GM19023 (cell line): ENCODE measurements around the gene VSIG10.

Experiments
- ATAC-seq: cut with Tn5 transposase; IDR thresholded peaks from one replicate; pipeline ENCODE4 v1.9.1; 2021; ENCODE audit warnings: mild to moderate bottlenecking, moderate library complexity; ENCODE audit not compliant: unreplicated experiment

Gene VSIG10

DNA sequence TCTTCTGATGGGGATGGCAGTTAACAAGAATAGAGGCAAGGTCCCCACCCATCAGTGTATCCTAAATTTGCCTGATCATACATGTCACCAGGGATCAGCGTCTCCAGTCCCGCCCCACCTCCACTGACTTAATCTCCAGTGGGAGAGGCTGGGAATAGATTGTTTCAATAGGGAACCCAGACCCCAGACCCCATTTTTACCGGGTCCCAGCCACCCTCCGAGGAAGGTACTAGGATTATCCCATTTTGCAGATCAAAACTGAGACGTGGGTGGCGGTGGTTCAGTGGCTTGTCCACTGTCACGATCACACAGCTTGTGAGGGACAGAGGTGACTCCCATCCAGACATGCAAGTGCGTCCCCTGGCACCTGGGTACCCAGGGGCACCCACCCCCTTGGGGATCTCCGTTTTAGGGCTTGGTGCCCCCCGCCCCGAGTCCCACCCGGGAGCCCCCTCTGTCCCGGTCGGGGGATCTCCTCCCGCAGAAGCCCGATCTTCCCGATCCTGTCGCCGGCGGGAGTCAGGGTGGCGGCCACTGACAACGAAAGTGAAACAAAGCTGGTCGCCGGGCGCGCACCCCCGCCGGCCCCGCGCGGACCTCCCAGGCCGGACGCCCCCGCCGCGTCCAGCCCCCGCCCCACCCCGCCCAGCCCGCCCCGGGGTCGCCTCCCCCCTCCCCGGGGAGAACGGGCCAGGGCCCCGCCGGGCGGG is 43.4 kb downstream of the VSIG10 start:
- peak; percentile 53 for ATAC-seq

DNA sequence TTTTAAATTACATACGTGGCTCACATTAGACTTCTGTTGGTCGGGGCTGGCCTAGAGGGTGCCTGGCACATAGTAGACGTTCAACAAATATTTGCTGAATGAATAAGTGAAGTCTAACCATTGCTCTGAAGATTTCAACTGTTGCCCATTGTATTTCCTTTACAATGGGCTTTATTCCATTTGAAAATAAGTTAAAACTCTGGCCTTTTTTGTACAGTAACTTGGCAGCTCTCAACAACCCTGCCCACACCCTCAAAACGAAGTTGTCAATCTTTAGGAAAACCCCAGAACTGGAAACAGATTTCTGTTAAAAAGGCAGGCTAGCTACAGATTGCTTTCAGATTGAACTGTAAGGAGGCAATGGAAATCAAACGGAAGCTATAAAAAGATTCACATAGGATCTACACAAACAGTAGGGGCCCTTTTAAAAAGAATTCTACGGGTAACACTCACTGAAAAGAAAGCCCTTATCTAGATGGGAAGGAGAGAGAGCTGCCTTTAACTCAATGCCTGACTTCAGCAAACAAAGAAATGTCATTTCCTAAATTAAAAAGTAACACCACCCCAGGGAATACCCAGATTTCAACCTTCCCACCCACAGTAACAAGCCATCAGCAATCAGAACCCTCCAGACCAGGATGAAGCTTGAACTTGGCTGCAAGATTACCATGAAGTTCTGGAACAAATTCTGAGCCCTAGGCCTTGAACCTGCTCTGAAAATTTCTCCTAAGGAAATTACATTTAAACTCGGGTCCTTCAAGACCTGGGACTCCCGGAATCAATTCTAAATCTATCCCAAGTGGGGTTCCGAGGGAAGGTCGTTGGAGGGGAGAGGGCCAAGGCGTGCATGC is 44.2 kb downstream of the VSIG10 start:
- ATAC-seq: no peak

DNA sequence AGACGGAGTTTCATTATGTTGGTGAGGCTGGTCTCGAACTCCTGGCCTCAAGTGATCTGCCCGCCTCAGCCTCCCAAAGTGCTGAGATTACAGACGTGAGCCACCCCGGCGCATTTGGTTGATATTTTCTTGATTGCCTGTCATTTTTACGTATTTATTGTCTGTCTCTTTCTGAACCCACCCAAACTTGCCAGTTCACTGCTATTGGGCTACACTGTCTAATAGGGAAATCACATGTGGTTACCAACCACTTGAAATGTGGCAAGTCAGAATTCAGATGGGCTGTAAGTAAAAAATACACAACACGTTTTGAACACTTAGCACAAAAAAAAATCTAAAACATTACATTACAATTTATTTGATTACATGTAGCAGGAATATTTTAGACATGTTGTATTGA is 44.9 kb downstream of the VSIG10 start:
- no peak for ATAC-seq

DNA sequence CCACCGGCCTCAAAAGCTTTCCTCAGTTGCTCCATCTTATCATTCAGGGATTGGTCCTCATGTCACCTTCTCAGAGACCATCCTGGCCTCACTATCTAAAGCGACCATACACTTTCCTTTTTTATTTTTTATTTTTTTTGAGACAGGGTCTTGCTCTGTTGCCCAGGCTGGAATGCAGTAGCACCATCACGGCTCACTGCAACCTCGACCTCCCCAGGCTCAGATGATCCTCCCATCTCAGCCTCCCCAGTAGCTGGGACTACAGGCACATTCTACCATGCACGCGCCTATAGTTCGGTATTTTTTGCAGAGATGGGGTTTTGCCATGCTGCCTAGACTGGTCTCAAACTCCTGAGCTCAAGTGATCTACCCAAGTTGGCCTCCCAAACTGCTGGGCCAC is 45.6 kb downstream of the VSIG10 start:
- ATAC-seq: no peak

DNA sequence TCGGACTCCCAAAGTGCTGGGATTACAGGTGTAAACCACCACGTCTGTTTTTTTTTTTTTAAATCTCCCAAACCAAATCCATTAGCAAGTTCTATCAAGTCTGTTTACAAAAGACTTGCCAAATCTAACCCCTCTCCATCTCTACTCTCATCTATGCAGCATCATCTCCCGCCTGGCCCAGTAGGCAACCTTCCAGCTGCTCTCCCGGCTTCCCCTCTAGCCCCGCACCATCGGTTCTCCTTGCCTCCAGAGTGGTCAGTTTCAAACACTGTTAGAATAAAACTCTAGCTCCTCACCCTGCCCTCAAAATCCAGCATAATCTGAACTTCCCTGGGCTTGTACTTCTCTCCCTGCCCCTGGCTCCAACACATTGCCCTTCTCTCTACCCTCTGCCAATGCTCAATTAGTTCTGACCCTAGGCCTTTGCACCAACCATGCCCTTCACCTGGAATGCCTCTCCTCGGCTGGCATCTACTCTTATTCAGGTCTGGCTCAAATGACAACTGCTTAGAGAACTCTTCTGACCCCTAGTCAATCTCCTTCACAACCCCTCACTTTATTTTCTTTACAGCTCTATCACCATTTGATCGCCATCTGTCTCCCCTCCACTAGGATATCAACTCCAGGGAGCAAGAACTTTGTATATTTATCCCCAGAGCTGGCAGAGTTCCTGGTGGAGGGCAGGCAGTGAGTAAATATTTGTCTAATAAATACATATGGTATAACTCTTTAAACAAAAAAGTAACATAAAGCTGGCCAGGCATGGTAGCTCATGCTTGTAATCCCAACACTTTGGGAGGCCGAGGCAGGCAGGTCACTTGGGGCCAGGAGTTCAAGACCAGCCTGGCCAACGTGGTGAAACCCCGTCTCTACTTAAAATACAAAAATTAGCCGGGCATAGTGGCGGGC is 47.7 kb downstream of the VSIG10 start:
- no peak for ATAC-seq

DNA sequence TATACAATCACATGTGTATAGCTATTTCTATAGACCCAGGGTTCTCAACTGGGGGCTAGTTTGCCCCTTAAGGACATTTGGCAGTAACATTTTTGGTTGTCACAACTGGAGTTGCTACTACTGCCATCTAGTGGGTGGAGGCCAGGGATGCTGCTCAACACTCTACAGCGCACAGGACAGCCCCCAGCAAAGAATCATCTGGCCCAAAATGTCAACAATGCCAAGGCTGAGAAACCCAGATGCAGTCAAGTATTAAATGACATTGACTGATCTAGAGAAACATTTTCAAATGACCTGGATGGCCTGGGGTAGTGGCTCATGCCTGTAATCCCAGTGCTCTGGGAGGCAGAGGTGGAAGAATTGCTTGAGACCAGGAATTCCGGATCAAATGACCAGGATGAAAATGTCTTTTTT is 48.7 kb downstream of the VSIG10 start:
- ATAC-seq: peak; percentile 65

DNA sequence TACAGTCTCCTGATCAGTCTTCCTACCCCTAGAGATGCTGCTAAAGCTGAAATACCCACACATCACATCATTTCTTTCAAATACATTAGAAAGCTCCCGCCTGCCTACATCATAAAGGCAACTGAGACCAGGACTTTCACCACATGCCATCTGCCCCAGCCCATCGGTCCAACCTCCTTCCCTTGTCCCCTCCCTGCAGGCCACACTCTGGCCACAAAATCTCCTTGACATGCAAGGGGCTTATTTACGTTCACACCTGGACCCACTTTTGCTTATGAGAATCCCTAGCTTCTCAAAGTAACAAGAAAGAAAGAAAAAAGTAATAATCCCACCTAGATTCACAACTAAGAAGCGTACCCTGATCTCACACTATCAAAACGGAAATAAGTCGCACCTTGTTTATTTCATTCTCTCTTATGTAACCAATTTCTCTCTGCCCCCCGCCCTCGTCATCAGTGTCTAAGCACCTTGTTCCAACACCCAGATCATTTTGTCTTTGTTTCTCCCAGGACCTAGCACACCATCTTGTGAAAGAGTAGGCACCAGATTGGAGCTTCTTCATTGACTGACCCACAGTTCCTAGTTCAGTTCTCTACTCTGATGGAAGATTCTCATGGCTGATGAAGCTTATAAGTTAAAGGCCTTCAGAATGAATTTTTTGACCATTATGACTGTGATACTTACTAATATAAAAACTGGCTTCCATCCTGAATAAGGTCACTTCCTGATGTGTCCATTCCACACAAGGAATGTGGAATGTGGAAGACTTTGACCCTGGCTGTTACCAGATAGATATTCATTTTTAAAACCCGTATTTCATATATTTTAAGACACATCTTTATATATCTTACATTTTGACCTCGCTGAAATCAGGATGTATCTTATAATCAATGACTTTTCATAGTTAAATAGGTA is 50.5 kb downstream of the VSIG10 start:
- ATAC-seq: no peak

DNA sequence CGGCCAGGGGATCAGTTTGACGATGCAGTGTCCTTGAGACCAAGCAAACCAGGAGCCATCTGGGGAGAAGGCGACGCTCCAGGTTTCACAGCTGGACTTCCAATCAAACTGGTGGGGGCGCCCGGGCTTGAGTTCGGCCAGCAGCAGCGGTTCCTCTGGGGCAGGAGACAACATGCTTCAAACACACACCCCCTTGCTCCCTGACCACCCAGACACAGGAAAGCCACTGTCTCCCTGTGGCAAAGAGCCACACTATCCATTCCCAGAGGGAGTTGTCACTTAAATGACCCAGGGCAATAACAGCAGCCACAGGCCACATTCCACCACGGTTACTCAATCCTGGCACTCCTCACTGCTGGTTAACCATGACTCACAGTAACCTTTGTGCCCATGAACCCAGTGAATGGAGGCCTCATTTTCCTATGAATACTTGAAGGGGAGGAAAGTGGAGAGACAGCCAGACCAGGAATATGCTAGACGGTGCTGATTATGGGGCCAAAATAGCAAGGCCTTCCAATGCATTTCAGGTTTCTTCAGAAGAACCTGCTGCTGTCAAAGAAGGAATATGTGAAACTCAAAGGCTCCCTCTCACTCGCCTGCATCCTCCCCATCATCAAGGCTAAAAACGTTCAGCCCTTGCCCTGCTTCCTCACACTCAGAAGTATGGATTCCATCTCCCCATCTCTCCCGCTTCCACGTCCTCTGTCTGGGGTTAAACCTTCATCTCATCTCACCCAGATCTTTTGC is 51.3 kb downstream of the VSIG10 start:
- no peak for ATAC-seq

DNA sequence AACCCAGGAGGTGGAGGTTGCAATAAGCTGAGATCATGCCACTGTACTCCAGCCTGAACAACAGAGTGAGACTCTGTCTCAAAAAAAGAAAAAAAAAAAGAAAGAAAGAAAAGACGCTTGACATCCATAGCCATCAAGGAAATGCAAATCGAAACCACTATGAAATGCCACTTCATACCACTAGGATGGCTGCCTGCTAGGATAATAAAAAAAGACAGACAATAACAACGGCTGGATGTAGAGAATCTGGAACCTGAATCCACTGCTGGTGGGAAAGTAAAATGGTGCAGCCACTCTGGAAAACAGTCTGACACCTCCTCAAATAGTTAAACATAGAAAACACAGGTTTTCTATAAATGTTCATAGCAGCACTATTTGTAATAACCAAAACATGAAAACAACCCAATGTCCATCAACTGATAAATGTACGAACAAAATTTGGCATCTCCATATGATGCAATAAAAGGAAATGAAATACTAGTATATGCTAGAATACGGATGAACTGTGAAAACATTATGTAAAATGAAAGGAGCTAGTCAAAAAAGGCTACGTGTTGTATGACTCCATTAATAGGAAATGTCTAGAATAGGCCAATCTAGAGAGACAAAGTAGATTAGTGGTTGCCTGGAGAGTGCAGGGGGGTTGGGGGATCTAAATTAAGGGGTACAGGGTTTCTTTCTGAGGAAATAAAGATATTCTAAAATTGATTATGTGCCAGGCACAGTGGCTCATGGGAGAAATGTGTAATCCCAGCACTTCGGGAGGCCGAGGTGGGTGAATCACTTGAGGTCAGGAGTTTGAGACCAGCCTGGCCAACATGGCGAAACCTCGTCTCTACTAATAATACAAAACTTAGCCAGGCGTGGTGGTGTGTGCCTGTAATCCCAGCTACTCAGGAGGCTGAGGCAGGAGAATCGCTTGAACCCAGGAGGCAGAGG is 52.6 kb downstream of the VSIG10 start:
- no peak for ATAC-seq

DNA sequence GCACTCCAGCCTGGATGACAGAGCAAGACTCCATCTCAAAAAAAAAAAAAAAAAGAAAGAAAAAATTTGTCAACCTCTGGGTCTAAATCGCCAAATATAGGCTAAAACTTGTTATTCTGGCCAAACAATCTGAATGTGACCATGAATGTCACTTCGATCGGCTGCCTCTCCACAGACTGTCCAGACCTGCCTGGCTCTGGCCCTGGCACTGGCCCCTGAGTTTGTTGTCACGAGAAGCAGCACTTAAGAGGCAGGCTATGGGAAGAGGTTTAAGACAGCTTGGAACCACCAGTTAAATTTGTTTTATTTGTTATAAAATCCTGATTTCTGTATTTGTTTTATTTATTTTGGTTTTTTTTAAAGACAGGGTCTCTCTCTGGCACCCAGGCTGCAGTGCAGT is 57.4 kb downstream of the VSIG10 start:
- no peak for ATAC-seq

DNA sequence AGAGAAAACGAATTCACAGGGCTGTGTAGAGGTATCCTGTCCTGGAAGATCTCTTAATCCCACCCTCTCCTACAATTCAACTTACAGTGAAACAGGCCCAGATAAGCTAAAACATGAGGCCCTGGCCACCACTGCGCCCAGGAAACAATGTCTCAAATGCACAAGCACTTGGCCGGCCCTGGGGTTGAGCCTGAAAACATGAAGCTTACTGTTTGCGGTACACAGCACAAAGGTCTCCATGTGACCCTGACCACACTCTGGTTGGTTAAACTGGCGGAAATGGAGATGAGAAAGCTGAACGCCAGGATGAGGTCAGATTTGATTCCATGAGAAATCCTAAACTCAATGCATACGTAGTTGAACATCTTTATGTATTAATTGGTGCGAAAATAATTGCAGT is 59.2 kb downstream of the VSIG10 start:
- no peak for ATAC-seq

DNA sequence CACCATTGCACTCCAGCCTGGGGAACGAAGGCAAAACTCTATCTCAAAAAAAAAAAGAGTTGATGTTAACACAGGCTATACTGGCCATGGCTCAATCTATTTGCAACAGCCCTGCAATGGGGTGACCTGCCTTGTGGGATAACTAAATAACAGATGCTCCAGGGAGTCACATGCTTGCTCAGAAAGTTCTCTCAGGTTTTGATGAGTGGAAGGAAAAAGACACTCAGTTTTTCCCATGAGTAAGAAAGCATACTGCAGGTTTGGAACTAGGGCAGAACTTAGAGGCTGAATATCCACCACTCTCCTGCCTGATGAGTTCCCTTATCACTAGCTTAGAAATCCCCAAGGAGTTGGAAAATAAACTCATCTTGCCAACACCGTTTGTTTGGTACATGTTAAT is 59.7 kb downstream of the VSIG10 start:
- ATAC-seq: no peak

DNA sequence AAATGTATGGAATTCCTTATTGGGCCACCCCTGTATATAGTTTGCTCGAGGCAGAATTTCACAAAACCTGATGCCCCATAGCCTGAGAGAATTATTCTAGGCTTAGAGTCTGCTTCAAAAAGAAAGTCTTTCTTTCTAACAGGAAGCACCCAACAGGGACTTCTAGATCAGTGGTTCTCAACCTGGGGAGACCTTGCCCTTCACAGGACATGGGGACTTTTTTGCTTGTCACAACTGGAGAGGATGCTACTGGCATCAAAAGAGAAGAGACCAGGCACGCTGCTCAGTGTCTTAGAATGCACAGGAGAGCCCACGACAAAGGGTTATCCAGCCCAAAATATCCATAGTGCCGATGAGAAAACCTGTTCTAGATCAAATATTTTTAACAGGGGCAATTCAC is 61.7 kb downstream of the VSIG10 start:
- no peak for ATAC-seq

DNA sequence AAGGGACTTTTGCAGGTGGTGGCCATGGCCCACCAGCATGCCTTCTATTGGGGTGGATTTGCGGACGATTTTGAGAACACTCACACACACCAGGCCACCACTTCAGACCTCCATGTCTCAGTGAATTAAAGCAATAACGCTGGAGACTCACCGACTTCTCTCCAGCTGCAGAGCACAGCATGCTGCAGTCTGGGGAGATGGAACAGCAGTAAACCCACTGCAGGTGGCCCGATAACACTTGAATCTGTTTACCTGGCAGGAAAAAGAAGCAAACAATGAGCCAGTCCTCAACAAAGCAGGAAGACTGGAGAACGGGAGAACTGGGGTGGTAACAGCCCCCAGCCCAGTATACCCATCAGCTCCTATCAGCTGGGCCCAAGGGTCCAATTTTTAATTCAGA is 65.7 kb downstream of the VSIG10 start:
- no peak for ATAC-seq

DNA sequence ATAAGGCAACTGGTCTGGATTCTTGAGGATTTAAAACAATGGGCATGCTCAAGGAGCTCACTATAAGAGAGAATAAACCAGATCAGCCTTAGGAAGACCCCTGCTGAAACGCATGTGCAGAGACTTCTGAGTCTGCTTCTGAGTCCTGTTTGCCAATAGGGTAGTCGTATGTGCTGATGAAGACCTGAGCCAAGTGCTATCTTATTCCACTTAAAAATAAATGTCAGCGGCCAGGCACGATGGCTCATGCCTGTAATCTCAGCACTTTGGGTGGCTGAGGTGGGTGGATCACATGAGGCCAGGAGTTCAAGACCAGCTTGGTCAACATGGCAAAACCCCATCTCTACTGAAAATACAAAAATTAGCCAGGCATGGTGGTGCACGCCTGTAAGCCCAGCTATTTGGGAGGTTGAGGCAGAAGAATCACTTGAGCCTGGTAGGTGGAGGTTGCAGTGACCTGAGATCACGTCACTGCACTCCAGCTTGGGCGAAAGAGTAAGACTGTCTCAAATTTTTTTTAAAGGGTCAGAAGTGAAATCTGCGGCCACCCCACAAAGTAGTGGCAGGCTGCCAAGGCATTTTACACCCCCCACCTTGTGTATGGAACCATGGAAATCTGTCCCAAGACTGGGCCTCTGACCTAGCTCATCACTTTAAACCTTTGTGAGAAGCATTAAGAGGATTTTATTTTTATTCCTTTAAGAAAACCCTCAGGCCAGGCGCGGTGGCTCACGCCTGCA is 67.0 kb downstream of the VSIG10 start:
- no peak for ATAC-seq

DNA sequence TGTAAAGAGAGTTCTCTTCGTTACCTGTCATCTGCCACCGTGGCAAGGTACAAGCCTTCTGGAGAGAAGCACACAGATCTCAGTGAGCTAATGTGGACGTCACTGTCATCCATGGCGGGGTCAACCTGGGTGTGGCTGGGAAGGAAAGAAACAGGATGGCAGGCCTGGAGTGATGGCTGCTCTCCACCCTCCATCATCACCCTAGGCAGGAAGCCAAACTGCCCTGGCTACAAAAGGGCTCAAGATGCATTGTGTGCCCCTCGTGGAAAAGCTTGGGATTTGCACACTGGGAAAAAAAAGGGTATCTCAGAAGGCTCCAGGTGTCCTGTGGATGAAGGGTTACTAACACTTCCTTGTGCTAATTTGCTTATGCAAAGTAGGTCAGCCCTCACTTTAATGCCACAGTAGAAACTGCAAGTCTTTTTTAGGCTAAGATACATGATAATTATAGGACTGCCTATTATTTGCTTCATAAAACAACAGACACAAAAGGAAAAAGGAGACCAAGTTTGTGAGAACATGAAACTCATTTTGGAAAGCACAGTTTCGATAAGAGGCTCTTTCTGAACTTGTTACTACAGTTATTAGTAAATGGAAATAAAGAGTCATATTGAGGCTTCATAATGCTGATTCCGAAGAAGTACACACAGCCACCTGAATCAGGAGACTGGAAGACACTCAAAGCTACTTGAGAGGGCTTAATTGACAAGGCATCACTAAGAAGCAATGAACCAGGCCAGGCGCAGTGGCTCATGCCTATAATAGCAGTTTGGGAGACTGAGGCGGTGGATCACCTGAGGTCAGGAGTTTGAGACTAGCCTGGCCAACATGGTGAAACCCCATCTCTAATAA is 68.4 kb downstream of the VSIG10 start:
- ATAC-seq: peak; percentile 74
